Activated gamma-delta T cell treated with anti-CD3 and anti-CD28 coated beads, Interleukin-2, amount 50 U/mL, for 16 hours (primary cell): ENCODE measurements around the gene GARIN5A.

ENCODE experiments used
- DNase-seq: peaks from one replicate; pipeline ENCODE4 v3.0.0-alpha.2; 2020; ENCODE audit warnings: low read depth

The GARIN5A gene

GRCh38 chr19:50433201-50434180, 43.2 kb downstream of the GARIN5A start:
- DNase-seq = no peak

GRCh38 chr19:50432221-50433028, 44.2 kb downstream of the GARIN5A start, which contains the start of gene MYBPC2:
TSS of gene MYBPC2 (plus strand) at chr19:50432892. CDS start at chr19:50432954, 62 bp downstream.
- DNase-seq = no peak

- DNase-seq = peak; percentile 70
Observed at GRCh38 chr19:50431343-50432220, 45.1 kb downstream of the GARIN5A start.

GRCh38 chr19:50430888-50431342, 45.7 kb downstream of the GARIN5A start:
- no peak for DNase-seq

- no peak for DNase-seq
Observed at GRCh38 chr19:50428772-50429463, 47.7 kb downstream of the GARIN5A start.

- no peak for DNase-seq
Observed at GRCh38 chr19:50427997-50428425, 48.6 kb downstream of the GARIN5A start.

- no peak for DNase-seq
Observed at GRCh38 chr19:50427318-50427925, 49.2 kb downstream of the GARIN5A start.

- no peak for DNase-seq
Observed at GRCh38 chr19:50425581-50425980, 51.1 kb downstream of the GARIN5A start.

GRCh38 chr19:50423279-50424113, 53.2 kb downstream of the GARIN5A start:
- DNase-seq = no peak

- DNase-seq = no peak
Observed at GRCh38 chr19:50422397-50423278, 54.0 kb downstream of the GARIN5A start.

- no peak for DNase-seq
Observed at GRCh38 chr19:50420808-50421207, 55.8 kb downstream of the GARIN5A start.

GRCh38 chr19:50420127-50420526, 56.5 kb downstream of the GARIN5A start:
- DNase-seq = no peak

- DNase-seq = no peak
Observed at GRCh38 chr19:50419580-50420035, 57.0 kb downstream of the GARIN5A start.

GRCh38 chr19:50419022-50419579, 57.5 kb downstream of the GARIN5A start:
- no peak for DNase-seq

- no peak for DNase-seq
Observed at GRCh38 chr19:50418176-50419021, 58.2 kb downstream of the GARIN5A start, which contains the start of gene SPIB. TSS of gene SPIB (plus strand) at chr19:50418938. CDS start at chr19:50418963, 25 bp downstream.

- no peak for DNase-seq
Observed at GRCh38 chr19:50417111-50418081, 59.3 kb downstream of the GARIN5A start.
